Measurements from ENCODE around the gene MAX. TPM values are rescaled to one million over a fixed set of nuclear protein-coding genes. Genes with fewer than 3 reads are reported as not detected.

Gene MAX
- total and polyA plus RNA-seq, 2 of the 4 experiments (the other 2 are of a cell fraction), result 45.2 to 51.8 TPM

DNA sequence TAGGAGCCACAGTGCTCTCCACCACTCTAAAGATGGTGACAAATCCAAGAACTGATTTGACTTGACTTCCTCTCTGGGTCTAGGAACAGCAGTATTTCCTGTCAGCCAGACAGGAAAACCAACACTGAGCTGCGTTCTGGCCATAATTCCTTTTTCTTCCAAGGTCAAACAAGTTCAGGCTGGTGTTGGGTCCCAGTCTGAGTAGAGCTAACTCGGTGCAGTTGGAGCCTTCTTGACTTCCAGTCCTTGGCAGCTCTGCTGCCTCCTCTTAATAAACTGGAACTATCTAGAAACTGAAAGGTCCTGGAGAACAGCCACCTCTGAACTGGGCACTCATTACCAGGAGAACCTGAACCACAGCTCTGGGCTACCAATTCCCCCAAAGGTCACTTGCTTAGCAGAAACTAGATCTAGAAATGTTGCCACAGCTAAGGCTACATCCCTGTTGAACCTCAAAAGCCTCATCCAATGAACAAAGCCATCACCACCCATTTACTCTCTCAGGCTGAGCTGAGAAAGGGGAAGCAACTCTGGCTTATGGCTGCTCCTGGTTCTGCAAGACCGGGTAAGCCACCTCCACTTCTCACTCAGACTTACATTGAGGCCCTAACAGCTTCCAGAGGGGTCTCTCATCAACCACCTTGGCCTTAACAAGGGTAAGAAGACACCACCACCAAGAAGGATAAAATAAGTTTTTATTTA is 27.7 kb downstream of the MAX start:
- Histone ChIP-seq H2AK9ac (replicated peaks; ENCODE audit: low read depth, low read length, poor library complexity) (no peak overlapping the region), H3K4me3 (ENCODE audit: insufficient read depth, low read depth, low read length) (no peak overlapping the region), H3K23ac (ENCODE audit: low read depth, low read length) (no peak overlapping the region), H3K9me3 (ENCODE audit: control insufficient read depth, insufficient read depth, low read length) (no peaks in the 10 kb centered on the region), H2AFZ (replicated peaks; ENCODE audit: low read length, poor library complexity) (no peak overlapping the region), H4K20me1 (ENCODE audit: insufficient read depth, low read length) (peaks cover 12% of the 10 kb centered on the region), H3K4ac (ENCODE audit: low read depth, low read length) (no peak overlapping the region), H3K27ac (ENCODE audit: insufficient read depth, low read length) (no peak overlapping the region), H3K27me3 (ENCODE audit: control insufficient read depth, insufficient read depth, low read length) (no peaks in the 10 kb centered on the region), H2BK120ac (ENCODE audit: low read depth, low read length) (no peak overlapping the region), H3K36me3 (ENCODE audit: control insufficient read depth, insufficient read depth, low read length) (peaks cover 46% of the 10 kb centered on the region), H2BK15ac (ENCODE audit: low read depth, low read length) (no peak overlapping the region), H3K79me1 (ENCODE audit: low read depth in 1 of 2, low read length in 2 of 2) (peaks cover 0 to 50% of the 10 kb centered on the region in 2 experiments; a peak in 3 of 4 replicates), H2BK20ac (ENCODE audit: low read depth, low read length) (no peak overlapping the region), H3K9me1 (ENCODE audit: insufficient read depth, low read length) (peaks cover 11% of the 10 kb centered on the region), H2BK5ac (ENCODE audit: low read depth, low read length, poor library complexity, severe bottlenecking) (no peak overlapping the region), H3K18ac (ENCODE audit: low read depth, low read length) (no peak overlapping the region), H4K5ac (ENCODE audit: low read depth, low read length) (no peak overlapping the region), H3K4me1 (ENCODE audit: control insufficient read depth, insufficient read depth, low read length) (no peaks in the 10 kb centered on the region), H2AK5ac (ENCODE audit: low read depth, low read length) (no peak overlapping the region), H3K9ac (ENCODE audit: low read depth, low read length) (no peak overlapping the region), H3K14ac (replicated peaks; ENCODE audit: low read depth, low read length) (no peak overlapping the region), H4K8ac (ENCODE audit: low read depth in 2 of 2, low read length in 2 of 2) (no peak overlapping the region), H3K4me2 (ENCODE audit: low read depth, low read length) (no peak overlapping the region), H3K56ac (ENCODE audit: extremely low read depth, insufficient read depth, low read length) (no peak overlapping the region), H4K91ac (ENCODE audit: insufficient read depth, low read depth, low read length) (no peak overlapping the region)
- TF ChIP-seq MXI1 (IDR thresholded peaks at IDR 0.05; ENCODE audit: borderline replicate concordance, low read depth, low read length) (no peak), RAD21 (IDR thresholded peaks at IDR 0.05; ENCODE audit: low read length) (no peak), NFE2L2 (IDR thresholded peaks at IDR 0.05; ENCODE audit: low read depth, low read length) (no peak), RFX5 (IDR thresholded peaks at IDR 0.05; ENCODE audit: low read depth, low read length) (no peak)
- intact Hi-C loops (cut with micrococcal nuclease), result no loop called here
- no TSS peak for BruUV-seq (replicated peaks)
- DNase-seq, result no peak
- POLR2A ChIA-PET (ENCODE audit: unreplicated experiment), result interaction anchor here (0.6 kb wide), 1 partner anchor 103 kb away, joined by 4 read pairs; no protein-coding TSS in a partner anchor
- 60% methylated on average over 1 of the region's 3 CpGs; no CpG with 5 or more reads in 1 of the 2 experiments for WGBS, 2 experiments (ENCODE audit: extremely low coverage in 2 of 2, insufficient read length in 1 of 2)
- CTCF ChIA-PET, result interaction anchor here (0.9 kb wide), 1 partner anchor 43 kb away, joined by 3 read pairs; no protein-coding TSS in a partner anchor
- no peak for ATAC-seq (ENCODE audit: low read depth)
- in situ Hi-C loops (cut with MboI; ENCODE audit: low sequenced_read_pairs), result no loop called here
- dilution Hi-C loops (cut with HindIII; ENCODE audit: low sequenced_read_pairs, unreplicated experiment), result no loop called here

Measured in IMR-90 (cell line).